Activated CD8-positive, alpha-beta memory T cell treated with anti-CD3 and anti-CD28 coated beads, Interleukin-2, amount 50 U/mL, for 24 hours (primary cell): ENCODE measurements around the gene WDR45B.
"Not testable (repeated sequence)": the region's sequence is repeated elsewhere in the genome, so short reads cannot be mapped to it uniquely, and the experiment has no call there.

ENCODE experiments used
- DNase-seq: peaks from one replicate; pipeline ENCODE4 v3.0.0-alpha.2; 2020; ENCODE audit errors: extremely low read depth

WDR45B gene

GRCh38 chr17:82582709-82583108, 65.5 kb downstream of the WDR45B start:
- no peak for DNase-seq

GRCh38 chr17:82582213-82582612, 66.0 kb downstream of the WDR45B start:
- DNase-seq: no peak

GRCh38 chr17:82579969-82580368, 68.3 kb downstream of the WDR45B start:
- DNase-seq: not testable (repeated sequence)

- DNase-seq: no peak
Observed at GRCh38 chr17:82577300-82577699, 70.9 kb downstream of the WDR45B start.

- not testable (repeated sequence) for DNase-seq
Observed at GRCh38 chr17:82575581-82576221, 72.5 kb downstream of the WDR45B start.

- no peak for DNase-seq
Observed at GRCh38 chr17:82574041-82574440, 74.2 kb downstream of the WDR45B start.

- no peak for DNase-seq
Observed at GRCh38 chr17:82571855-82572254, 76.4 kb downstream of the WDR45B start.

GRCh38 chr17:82570277-82570676, 78.0 kb downstream of the WDR45B start:
- no peak for DNase-seq

- DNase-seq: no peak
Observed at GRCh38 chr17:82569621-82570020, 78.6 kb downstream of the WDR45B start.

GRCh38 chr17:82568997-82569393, 79.2 kb downstream of the WDR45B start:
- no peak for DNase-seq

- DNase-seq: no peak
Observed at GRCh38 chr17:82567286-82567685, 81.0 kb downstream of the WDR45B start.

GRCh38 chr17:82566129-82566960, 81.9 kb downstream of the WDR45B start:
- DNase-seq: no peak

- DNase-seq: no peak
Observed at GRCh38 chr17:82565551-82565950, 82.7 kb downstream of the WDR45B start.
